Rectal smooth muscle tissue (tissue), 1 donor: Measurements from ENCODE around the gene HSDL2.
"Not testable (repeated sequence)": the region's sequence is repeated elsewhere in the genome, so short reads cannot be mapped to it uniquely, and the experiment has no call there.

Source experiments
- H3K27ac ChIP-seq: one replicate; pipeline ENCODE4 v1.7.0; 2013; ENCODE audit warnings: low read depth, low read length, inconsistent platforms
- H3K27me3 ChIP-seq: one replicate; pipeline ENCODE4 v1.7.0; 2013; ENCODE audit warnings: low read length; ENCODE audit not compliant: control insufficient read depth, insufficient read depth
- H3K36me3 ChIP-seq: one replicate; pipeline ENCODE4 v1.7.0; 2013; ENCODE audit warnings: low read length; ENCODE audit not compliant: control insufficient read depth, insufficient read depth
- H3K4me1 ChIP-seq: one replicate; pipeline ENCODE4 v1.7.0; 2013; ENCODE audit warnings: low read length; ENCODE audit not compliant: control insufficient read depth, insufficient read depth
- H3K4me3 ChIP-seq: one replicate; pipeline ENCODE4 v1.7.0; 2013; ENCODE audit warnings: low read length
- H3K9ac ChIP-seq: one replicate; pipeline ENCODE4 v1.7.0; 2013; ENCODE audit warnings: low read length

HSDL2 gene

GRCh38 chr9:112349008-112349333, 30.9 kb upstream of the HSDL2 start:
- no peak overlapping the region for H3K27ac ChIP-seq
- H3K4me1 ChIP-seq, result no peaks in the 10 kb centered on the region
- no peaks in the 10 kb centered on the region for H3K27me3 ChIP-seq
- H3K9ac ChIP-seq, result no peak overlapping the region
- H3K4me3 ChIP-seq, result peak overlapping the region; percentile 71
- H3K36me3 ChIP-seq, result no peaks in the 10 kb centered on the region

- no peak overlapping the region for H3K4me3 ChIP-seq
- H3K36me3 ChIP-seq, result no peaks in the 10 kb centered on the region
- no peak overlapping the region for H3K27ac ChIP-seq
- H3K4me1 ChIP-seq, result no peaks in the 10 kb centered on the region
- H3K9ac ChIP-seq, result no peak overlapping the region
- no peaks in the 10 kb centered on the region for H3K27me3 ChIP-seq
These were observed 28.7 kb upstream of the HSDL2 start for GRCh38 chr9:112351184-112351583.

- Histone ChIP-seq H3K36me3 (no peaks in the 10 kb centered on the region), H3K27ac (no peak overlapping the region), H3K9ac (no peak overlapping the region), H3K4me3 (no peak overlapping the region), H3K4me1 (no peaks in the 10 kb centered on the region), H3K27me3 (no peaks in the 10 kb centered on the region)
These were observed 27.7 kb upstream of the HSDL2 start for GRCh38 chr9:112352209-112352608.

- H3K4me3 ChIP-seq, result no peak overlapping the region
- no peaks in the 10 kb centered on the region for H3K27me3 ChIP-seq
- H3K36me3 ChIP-seq, result no peaks in the 10 kb centered on the region
- no peak overlapping the region for H3K9ac ChIP-seq
- H3K27ac ChIP-seq, result no peak overlapping the region
- no peaks in the 10 kb centered on the region for H3K4me1 ChIP-seq
These were observed 25.7 kb upstream of the HSDL2 start for GRCh38 chr9:112354081-112354743.

- Histone ChIP-seq H3K4me3 (no peak overlapping the region), H3K4me1 (no peaks in the 10 kb centered on the region), H3K36me3 (no peaks in the 10 kb centered on the region), H3K27ac (no peak overlapping the region), H3K9ac (no peak overlapping the region), H3K27me3 (no peaks in the 10 kb centered on the region)
These were observed 24.4 kb upstream of the HSDL2 start for GRCh38 chr9:112355427-112355897.

- Histone ChIP-seq H3K4me3 (no peak overlapping the region), H3K27ac (no peak overlapping the region), H3K9ac (no peak overlapping the region), H3K36me3 (no peaks in the 10 kb centered on the region), H3K27me3 (no peaks in the 10 kb centered on the region), H3K4me1 (no peaks in the 10 kb centered on the region)
These were observed 19.7 kb upstream of the HSDL2 start for GRCh38 chr9:112360047-112360804.

GRCh38 chr9:112361601-112362000, 18.3 kb upstream of the HSDL2 start:
- no peak overlapping the region for H3K9ac ChIP-seq
- H3K27ac ChIP-seq, result no peak overlapping the region
- H3K4me1 ChIP-seq, result no peaks in the 10 kb centered on the region
- H3K36me3 ChIP-seq, result no peaks in the 10 kb centered on the region
- H3K4me3 ChIP-seq, result no peak overlapping the region
- H3K27me3 ChIP-seq, result no peaks in the 10 kb centered on the region

GRCh38 chr9:112364761-112365160, 15.1 kb upstream of the HSDL2 start:
- no peak overlapping the region for H3K4me3 ChIP-seq
- no peaks in the 10 kb centered on the region for H3K4me1 ChIP-seq
- H3K9ac ChIP-seq, result no peak overlapping the region
- H3K27ac ChIP-seq, result no peak overlapping the region
- no peaks in the 10 kb centered on the region for H3K36me3 ChIP-seq
- no peaks in the 10 kb centered on the region for H3K27me3 ChIP-seq

GRCh38 chr9:112365257-112365656, 14.7 kb upstream of the HSDL2 start:
- H3K9ac ChIP-seq, H3K4me1 ChIP-seq, H3K4me3 ChIP-seq, H3K27ac ChIP-seq, H3K27me3 ChIP-seq, H3K36me3 ChIP-seq: not testable (repeated sequence)

GRCh38 chr9:112366591-112366990, 13.3 kb upstream of the HSDL2 start:
- H3K4me1 ChIP-seq, result no peaks in the 10 kb centered on the region

GRCh38 chr9:112367465-112367864, 12.4 kb upstream of the HSDL2 start:
- H3K36me3 ChIP-seq, result no peaks in the 10 kb centered on the region
- no peaks in the 10 kb centered on the region for H3K4me1 ChIP-seq
- no peaks in the 10 kb centered on the region for H3K27me3 ChIP-seq
- no peak overlapping the region for H3K27ac ChIP-seq
- no peak overlapping the region for H3K9ac ChIP-seq
- no peak overlapping the region for H3K4me3 ChIP-seq

More at GRCh38 chr9:112366591-112366990, 13.3 kb upstream of the HSDL2 start:
- Histone ChIP-seq H3K4me3 (no peak overlapping the region), H3K27ac (no peak overlapping the region), H3K9ac (no peak overlapping the region), H3K27me3 (no peaks in the 10 kb centered on the region), H3K36me3 (no peaks in the 10 kb centered on the region)

GRCh38 chr9:112369817-112370216, 10.1 kb upstream of the HSDL2 start:
- H3K4me3 ChIP-seq, result no peak overlapping the region
- no peak overlapping the region for H3K9ac ChIP-seq
- H3K27ac ChIP-seq, result no peak overlapping the region
- no peaks in the 10 kb centered on the region for H3K36me3 ChIP-seq
- no peaks in the 10 kb centered on the region for H3K4me1 ChIP-seq
- no peaks in the 10 kb centered on the region for H3K27me3 ChIP-seq

- no peaks in the 10 kb centered on the region for H3K36me3 ChIP-seq
- no peaks in the 10 kb centered on the region for H3K4me1 ChIP-seq
- H3K9ac ChIP-seq, result no peak overlapping the region
- no peaks in the 10 kb centered on the region for H3K27me3 ChIP-seq
- no peak overlapping the region for H3K27ac ChIP-seq
- no peak overlapping the region for H3K4me3 ChIP-seq
These were observed 8.8 kb upstream of the HSDL2 start for GRCh38 chr9:112371060-112371459.
